H1 (cell line): ENCODE data around the gene S100A11.

ENCODE experiments used
- ATF3 ChIP-seq: IDR thresholded peaks from 2 replicates; pipeline ENCODE4 v1.6.1; 2011; ENCODE audit warnings: low read depth, mild to moderate bottlenecking, low read length; ENCODE audit not compliant: insufficient read depth
- CEBPB ChIP-seq: IDR thresholded peaks from 2 replicates; pipeline ENCODE4 v1.6.1; 2012; ENCODE audit warnings: low read depth, low read length
- CHD2 ChIP-seq: IDR thresholded peaks from 2 replicates; pipeline ENCODE4 v1.6.1; 2012; ENCODE audit warnings: low read length, improper control_type of control experiment
- CTCF ChIP-seq, 3 experiments: IDR thresholded peaks; 1 replicate in 2 of 3; 2 replicates in 1 of 3; pipeline versions ENCODE4 v1.5.1 to v1.6.1; 2011; ENCODE audit warnings: low read length in 3 of 3, mild to moderate bottlenecking in 3 of 3, inconsistent platforms in 2 of 3, low read depth in 1 of 3, moderate library complexity in 1 of 3; ENCODE audit not compliant: insufficient read depth in 1 of 3; ENCODE audit errors: control extremely low read depth in 1 of 3
- EP300 ChIP-seq, 2 experiments: IDR thresholded peaks; 1 replicate in 1 of 2; 2 replicates in 1 of 2; pipeline ENCODE4 v1.6.1; 2011 to 2012; ENCODE audit warnings: low read depth in 2 of 2, low read length in 2 of 2, mild to moderate bottlenecking in 2 of 2, borderline replicate concordance in 1 of 2, inconsistent platforms in 1 of 2, moderate library complexity in 1 of 2
- GABPA ChIP-seq: IDR thresholded peaks from 2 replicates; pipeline ENCODE4 v1.6.1; 2011; ENCODE audit warnings: mild to moderate bottlenecking, low read length, moderate library complexity, borderline replicate concordance; ENCODE audit not compliant: insufficient read depth
- GTF2F1 ChIP-seq: IDR thresholded peaks from 2 replicates; pipeline ENCODE4 v1.6.1; 2012; ENCODE audit warnings: low read depth, low read length, improper control_type of control experiment, borderline replicate concordance
- KDM4A ChIP-seq: IDR thresholded peaks from one replicate; pipeline ENCODE4 v1.7.1; 2012; ENCODE audit warnings: low read depth, mild to moderate bottlenecking, moderate library complexity, low read length, inconsistent platforms; ENCODE audit not compliant: severe bottlenecking
- POLR2A ChIP-seq, 2 experiments: IDR thresholded peaks; 1 replicate in 1 of 2; 2 replicates in 1 of 2; pipeline ENCODE4 v1.6.1; 2011; ENCODE audit warnings: low read depth in 2 of 2, low read length in 2 of 2, mild to moderate bottlenecking in 2 of 2; ENCODE audit errors: control extremely low read depth in 1 of 2
- POLR2AphosphoS5 ChIP-seq: IDR thresholded peaks from 2 replicates; pipeline ENCODE4 v1.6.1; 2011; ENCODE audit warnings: low read depth, low read length
- SIN3A ChIP-seq, 2 experiments: IDR thresholded peaks in 1 of 2; conservative IDR thresholded peaks in 1 of 2; 2 replicates each; pipeline ENCODE4 v1.6.1; 2011 to 2012; ENCODE audit warnings: low read length in 2 of 2, improper control_type of control experiment in 1 of 2, low read depth in 1 of 2, mild to moderate bottlenecking in 1 of 2

- TF ChIP-seq POLR2A (IDR thresholded peaks at IDR 0.05; ENCODE audit: control extremely low read depth in 1 of 2, low read depth in 2 of 2, low read length in 2 of 2) (no peak), CTCF (IDR thresholded peaks at IDR 0.05; ENCODE audit: control extremely low read depth in 1 of 3, insufficient read depth in 1 of 3, low read depth in 1 of 3, low read length in 3 of 3) (no peak), CHD2 (no peak), ATF3 (no peak), EP300 (IDR thresholded peaks at IDR 0.05; ENCODE audit: borderline replicate concordance in 1 of 2, low read depth in 2 of 2, low read length in 2 of 2) (no peak), POLR2AphosphoS5 (no peak), GTF2F1 (no peak), CEBPB (no peak), KDM4A (no peak), GABPA (no peak), SIN3A (conservative IDR thresholded peaks at IDR 0.05 in 1 of 2, IDR thresholded peaks at IDR 0.05 in 1 of 2; ENCODE audit: low read depth in 1 of 2, low read length in 2 of 2) (no peak)
Measured at GRCh38 chr1:152067929-152068328, 31.1 kb upstream of the S100A11 start.
